ENCODE measurements around the gene SULF2.

Gene SULF2

GRCh38 chr20:47724396-47724795 lies 60.9 kb downstream of the SULF2 start:
- Histone ChIP-seq H3K4me2 (ENCODE audit: low read length) (no peak overlapping the region), H3K36me3 (ENCODE audit: control insufficient read depth, insufficient read depth, low read length) (no peaks in the 10 kb centered on the region), H3K4me1 (peaks cover 7% of the 10 kb centered on the region), H3K79me2 (no peaks in the 10 kb centered on the region), H3K9me3 (ENCODE audit: control insufficient read depth, low read length) (no peaks in the 10 kb centered on the region), H2AFZ (no peak overlapping the region), H3K27me3 (ENCODE audit: control insufficient read depth, insufficient read depth, low read length) (no peaks in the 10 kb centered on the region), H3K4me3 (ENCODE audit: low read depth, low read length) (no peak overlapping the region), H3K9ac (no peak overlapping the region), H3K27ac (no peak overlapping the region)
- no peak for TF ChIP-seq CTCF (IDR thresholded peaks at IDR 0.05)

GRCh38 chr20:47723322-47723721 lies 62.0 kb downstream of the SULF2 start:
- TF ChIP-seq CTCF (IDR thresholded peaks at IDR 0.05): no peak
- Histone ChIP-seq H3K9ac (no peak overlapping the region), H3K27me3 (ENCODE audit: control insufficient read depth, insufficient read depth, low read length) (no peaks in the 10 kb centered on the region), H3K36me3 (ENCODE audit: control insufficient read depth, insufficient read depth, low read length) (no peaks in the 10 kb centered on the region), H3K27ac (no peak overlapping the region), H3K4me2 (ENCODE audit: low read length) (no peak overlapping the region), H3K4me1 (peaks cover 7% of the 10 kb centered on the region), H3K4me3 (ENCODE audit: low read depth, low read length) (no peak overlapping the region), H3K9me3 (ENCODE audit: control insufficient read depth, low read length) (no peaks in the 10 kb centered on the region), H2AFZ (no peak overlapping the region), H3K79me2 (no peaks in the 10 kb centered on the region)

GRCh38 chr20:47720636-47721427 lies 64.4 kb downstream of the SULF2 start:
- H3K9me3 ChIP-seq (ENCODE audit: control insufficient read depth, low read length): no peaks in the 10 kb centered on the region
- TF ChIP-seq CTCF (IDR thresholded peaks at IDR 0.05): no peak
- peaks cover 7% of the 10 kb centered on the region for H3K4me1 ChIP-seq

GRCh38 chr20:47719625-47720024 lies 65.7 kb downstream of the SULF2 start:
- no peak overlapping the region for H3K4me3 ChIP-seq (ENCODE audit: low read depth, low read length)
- no peak overlapping the region for H3K9ac ChIP-seq
- no peaks in the 10 kb centered on the region for H3K36me3 ChIP-seq (ENCODE audit: control insufficient read depth, insufficient read depth, low read length)
- no peaks in the 10 kb centered on the region for H3K27me3 ChIP-seq (ENCODE audit: control insufficient read depth, insufficient read depth, low read length)
- no peak for TF ChIP-seq CTCF (IDR thresholded peaks at IDR 0.05)
- no peak overlapping the region for H3K4me2 ChIP-seq (ENCODE audit: low read length)
- H3K9me3 ChIP-seq (ENCODE audit: control insufficient read depth, low read length): no peaks in the 10 kb centered on the region
- no peak overlapping the region for H2AFZ ChIP-seq
- H3K79me2 ChIP-seq: no peaks in the 10 kb centered on the region
- H3K4me1 ChIP-seq: peaks cover 7% of the 10 kb centered on the region
- no peak overlapping the region for H3K27ac ChIP-seq

More at GRCh38 chr20:47720636-47721427, 64.4 kb downstream of the SULF2 start:
- H3K36me3 ChIP-seq (ENCODE audit: control insufficient read depth, insufficient read depth, low read length): no peaks in the 10 kb centered on the region
- peak overlapping the region; percentile 23 for H2AFZ ChIP-seq
- H3K4me2 ChIP-seq (ENCODE audit: low read length): no peak overlapping the region
- no peak overlapping the region for H3K9ac ChIP-seq
- no peak overlapping the region for H3K27ac ChIP-seq
- no peaks in the 10 kb centered on the region for H3K79me2 ChIP-seq
- H3K27me3 ChIP-seq (ENCODE audit: control insufficient read depth, insufficient read depth, low read length): no peaks in the 10 kb centered on the region
- no peak overlapping the region for H3K4me3 ChIP-seq (ENCODE audit: low read depth, low read length)

GRCh38 chr20:47719211-47719610 lies 66.1 kb downstream of the SULF2 start:
- Histone ChIP-seq H3K9ac (no peak overlapping the region), H2AFZ (no peak overlapping the region), H3K4me1 (peaks cover 7% of the 10 kb centered on the region), H3K9me3 (ENCODE audit: control insufficient read depth, low read length) (no peaks in the 10 kb centered on the region), H3K4me2 (ENCODE audit: low read length) (no peak overlapping the region), H3K79me2 (no peaks in the 10 kb centered on the region), H3K27me3 (ENCODE audit: control insufficient read depth, insufficient read depth, low read length) (no peaks in the 10 kb centered on the region), H3K27ac (no peak overlapping the region), H3K4me3 (ENCODE audit: low read depth, low read length) (no peak overlapping the region), H3K36me3 (ENCODE audit: control insufficient read depth, insufficient read depth, low read length) (no peaks in the 10 kb centered on the region)
- TF ChIP-seq CTCF (IDR thresholded peaks at IDR 0.05): no peak

Data from parathyroid adenoma (tissue), 2 donors.